Smooth muscle cell (in vitro differentiated cells): Measurements from ENCODE around the gene EED. TPM values are rescaled to one million over a fixed set of nuclear protein-coding genes. Genes with fewer than 3 reads are reported as not detected.

ENCODE experiments used
- DNase-seq: peaks from one replicate; lab custom pipeline; 2025; ENCODE audit not compliant: unreplicated experiment; lab: John Stamatoyannopoulos, UW
- H2AFZ ChIP-seq: fragments of 200-600 bp; sonication (generic); 2 replicates; pipeline ENCODE4 v1.6.0; 2016; ENCODE audit warnings: antibody characterized with exemption, low read depth, mild to moderate bottlenecking
- H3F3A ChIP-seq: fragments of 200-600 bp; sonication (generic); 2 replicates; pipeline ENCODE4 v1.6.0; 2017; ENCODE audit warnings: antibody characterized with exemption, low read depth
- H3K27ac ChIP-seq: fragments of 200-600 bp; sonication (generic); 2 replicates; pipeline ENCODE4 v1.5.1; 2016; ENCODE audit warnings: low read depth, mild to moderate bottlenecking
- H3K27me3 ChIP-seq: fragments of 200-600 bp; sonication (generic); 2 replicates; pipeline ENCODE4 v1.6.1; 2016; ENCODE audit warnings: low read depth, mild to moderate bottlenecking
- H3K36me3 ChIP-seq: fragments of 200-600 bp; sonication (generic); 2 replicates; pipeline ENCODE4 v1.5.1; 2016; ENCODE audit warnings: low read depth
- H3K4me1 ChIP-seq: fragments of 200-600 bp; sonication (generic); 2 replicates; pipeline ENCODE4 v1.5.1; 2016; ENCODE audit warnings: low read depth
- H3K4me2 ChIP-seq: fragments of 200-600 bp; sonication (generic); 2 replicates; pipeline ENCODE4 v1.6.0; 2016; ENCODE audit warnings: mild to moderate bottlenecking
- H3K4me3 ChIP-seq: fragments of 200-600 bp; sonication (generic); 2 replicates; pipeline ENCODE4 v1.5.1; 2016; ENCODE audit warnings: mild to moderate bottlenecking
- H3K79me2 ChIP-seq: fragments of 200-600 bp; sonication (generic); 2 replicates; pipeline ENCODE4 v1.6.0; 2016; ENCODE audit warnings: low read depth, mild to moderate bottlenecking
- H3K9ac ChIP-seq: fragments of 200-600 bp; sonication (generic); 2 replicates; pipeline ENCODE4 v1.6.0; 2016; ENCODE audit warnings: low read depth
- H3K9me3 ChIP-seq: fragments of 200-600 bp; sonication (generic); replicated peaks from 2 replicates; pipeline ENCODE4 v1.5.1; 2016; ENCODE audit warnings: low read depth
- H4K20me1 ChIP-seq: fragments of 200-600 bp; sonication (generic); 2 replicates; pipeline ENCODE4 v1.6.0; 2016; ENCODE audit warnings: low read depth
- WGBS: methylation state at CpG from one replicate; pipeline ENCODE4 v1.1.7; 2016; ENCODE audit warnings: low lambda C conversion rate; 5-methylcytosine and 5-hydroxymethylcytosine counted together
- polyA plus RNA-seq: library from polyadenylated mRNA; unstranded; fragments of >200 nt; fragmentation: Nextera tagmentation; extraction: Ambion mirVana; gene quantifications from 2 replicates; pipeline ENCODE4 v1.2.1, GENCODE V29; 2016
- total RNA-seq: library from RNA; depleted of rRNA; stranded (reverse); fragments of >200 nt; gene quantifications from 2 replicates; pipeline ENCODE4 v1.2.3, GENCODE V29; 2014
- TF ChIP-seq, protein P1 (sequence below): fragments of 200-600 bp; sonication (generic); IDR thresholded peaks from 2 replicates; pipeline ENCODE4 v1.5.1; 2017; ENCODE audit warnings: borderline replicate concordance, mild to moderate bottlenecking, antibody characterized with exemption; ENCODE audit not compliant: insufficient read depth, poor library complexity, severe bottlenecking

EED gene
- total and polyA plus RNA-seq, 2 experiments from 2014 or later = 18.6 to 38.7 TPM

DNA sequence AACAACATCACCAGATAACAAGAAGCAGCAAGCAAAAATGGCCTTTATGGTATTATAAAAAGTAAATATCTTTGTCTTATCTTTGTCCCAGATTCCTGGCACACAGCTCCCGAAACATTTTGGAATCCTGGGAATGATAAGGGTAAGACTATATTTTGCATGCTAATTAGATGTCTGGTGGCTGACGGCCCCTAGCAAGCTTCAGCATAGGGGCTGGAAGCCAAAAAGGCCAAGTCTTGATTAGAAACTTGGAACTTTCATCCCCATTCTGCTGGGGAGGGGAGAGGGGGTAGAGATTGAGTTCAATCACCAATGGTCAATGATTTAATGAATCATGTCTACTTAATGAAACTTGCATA lies 38.2 kb upstream of the EED start:
- Histone ChIP-seq H3K27me3 (no peaks in the 10 kb centered on the region), H3K4me2 (no peak overlapping the region), H3K9ac (no peak overlapping the region), H3K4me1 (peaks cover 9% of the 10 kb centered on the region), H3K36me3 (no peaks in the 10 kb centered on the region), H2AFZ (no peak overlapping the region), H3K79me2 (no peaks in the 10 kb centered on the region), H3F3A (peaks cover 3% of the 10 kb centered on the region), H3K27ac (no peak overlapping the region), H4K20me1 (no peaks in the 10 kb centered on the region), H3K4me3 (no peak overlapping the region), H3K9me3 (no peaks in the 10 kb centered on the region)
- TF ChIP-seq, protein P1, sequence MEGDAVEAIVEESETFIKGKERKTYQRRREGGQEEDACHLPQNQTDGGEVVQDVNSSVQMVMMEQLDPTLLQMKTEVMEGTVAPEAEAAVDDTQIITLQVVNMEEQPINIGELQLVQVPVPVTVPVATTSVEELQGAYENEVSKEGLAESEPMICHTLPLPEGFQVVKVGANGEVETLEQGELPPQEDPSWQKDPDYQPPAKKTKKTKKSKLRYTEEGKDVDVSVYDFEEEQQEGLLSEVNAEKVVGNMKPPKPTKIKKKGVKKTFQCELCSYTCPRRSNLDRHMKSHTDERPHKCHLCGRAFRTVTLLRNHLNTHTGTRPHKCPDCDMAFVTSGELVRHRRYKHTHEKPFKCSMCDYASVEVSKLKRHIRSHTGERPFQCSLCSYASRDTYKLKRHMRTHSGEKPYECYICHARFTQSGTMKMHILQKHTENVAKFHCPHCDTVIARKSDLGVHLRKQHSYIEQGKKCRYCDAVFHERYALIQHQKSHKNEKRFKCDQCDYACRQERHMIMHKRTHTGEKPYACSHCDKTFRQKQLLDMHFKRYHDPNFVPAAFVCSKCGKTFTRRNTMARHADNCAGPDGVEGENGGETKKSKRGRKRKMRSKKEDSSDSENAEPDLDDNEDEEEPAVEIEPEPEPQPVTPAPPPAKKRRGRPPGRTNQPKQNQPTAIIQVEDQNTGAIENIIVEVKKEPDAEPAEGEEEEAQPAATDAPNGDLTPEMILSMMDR = no peak
- DNase-seq = no peak
- WGBS = 31% methylated on average over 2 of the region's 2 CpGs

DNA sequence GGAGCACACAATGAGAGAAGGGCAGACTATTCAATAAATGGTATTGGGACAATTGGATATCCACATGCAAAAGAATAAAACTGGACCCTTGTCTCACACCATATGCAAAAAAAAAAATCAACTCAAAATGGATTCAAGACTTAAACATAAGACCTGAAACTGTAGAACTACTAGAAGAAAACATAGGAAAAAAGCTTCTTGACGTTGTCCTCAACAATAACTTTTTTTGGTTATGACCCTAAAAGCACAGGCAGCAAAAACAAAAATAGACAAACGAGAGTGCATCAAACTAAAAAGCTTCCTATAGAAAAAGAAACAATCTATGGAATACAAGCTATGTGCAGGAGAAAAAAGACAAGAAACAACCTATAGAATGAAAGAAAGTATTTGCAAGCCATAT lies 37.1 kb upstream of the EED start:
- H3K4me3 ChIP-seq = no peak overlapping the region
- WGBS = 91% methylated on average over 2 of the region's 2 CpGs
- H3K79me2 ChIP-seq = no peaks in the 10 kb centered on the region
- no peaks in the 10 kb centered on the region for H4K20me1 ChIP-seq
- H3K27me3 ChIP-seq = no peaks in the 10 kb centered on the region
- H3K27ac ChIP-seq = no peak overlapping the region
- H3F3A ChIP-seq = peaks cover 3% of the 10 kb centered on the region
- TF ChIP-seq, protein P1 = no peak
- H3K9ac ChIP-seq = no peak overlapping the region
- H3K36me3 ChIP-seq = no peaks in the 10 kb centered on the region
- peaks cover under 1% of the 10 kb centered on the region for H3K4me1 ChIP-seq
- no peak overlapping the region for H2AFZ ChIP-seq
- no peak for DNase-seq
- H3K9me3 ChIP-seq = no peaks in the 10 kb centered on the region
- no peak overlapping the region for H3K4me2 ChIP-seq

DNA sequence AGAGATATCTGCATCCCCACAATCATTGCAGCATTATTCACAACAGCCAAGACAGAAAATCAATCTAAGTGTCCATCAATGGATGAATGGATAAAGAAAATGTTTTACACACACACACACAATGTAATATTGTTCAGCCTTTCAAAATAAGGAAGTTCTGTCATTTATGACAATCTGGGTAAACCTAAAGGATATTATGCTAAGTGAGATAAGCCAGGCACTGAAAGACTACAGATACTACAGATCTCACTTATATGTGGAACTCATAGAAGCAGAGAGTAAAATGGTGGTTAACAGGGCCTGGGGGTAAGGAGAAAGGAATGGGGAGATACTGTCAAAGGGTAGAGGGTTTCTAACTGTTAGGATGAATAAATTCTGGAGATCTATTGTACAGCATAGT lies 36.0 kb upstream of the EED start:
- H3K9ac ChIP-seq = no peak overlapping the region
- H3K27ac ChIP-seq = no peak overlapping the region
- no peak overlapping the region for H2AFZ ChIP-seq
- H4K20me1 ChIP-seq = no peaks in the 10 kb centered on the region
- H3K4me3 ChIP-seq = no peak overlapping the region
- H3K79me2 ChIP-seq = no peaks in the 10 kb centered on the region
- TF ChIP-seq, protein P1 = no peak
- H3K27me3 ChIP-seq = no peaks in the 10 kb centered on the region
- H3K4me2 ChIP-seq = no peak overlapping the region
- H3K36me3 ChIP-seq = no peaks in the 10 kb centered on the region
- no peak for DNase-seq
- no peaks in the 10 kb centered on the region for H3K9me3 ChIP-seq
- H3K4me1 ChIP-seq = no peaks in the 10 kb centered on the region
- H3F3A ChIP-seq = peaks cover 3% of the 10 kb centered on the region

DNA sequence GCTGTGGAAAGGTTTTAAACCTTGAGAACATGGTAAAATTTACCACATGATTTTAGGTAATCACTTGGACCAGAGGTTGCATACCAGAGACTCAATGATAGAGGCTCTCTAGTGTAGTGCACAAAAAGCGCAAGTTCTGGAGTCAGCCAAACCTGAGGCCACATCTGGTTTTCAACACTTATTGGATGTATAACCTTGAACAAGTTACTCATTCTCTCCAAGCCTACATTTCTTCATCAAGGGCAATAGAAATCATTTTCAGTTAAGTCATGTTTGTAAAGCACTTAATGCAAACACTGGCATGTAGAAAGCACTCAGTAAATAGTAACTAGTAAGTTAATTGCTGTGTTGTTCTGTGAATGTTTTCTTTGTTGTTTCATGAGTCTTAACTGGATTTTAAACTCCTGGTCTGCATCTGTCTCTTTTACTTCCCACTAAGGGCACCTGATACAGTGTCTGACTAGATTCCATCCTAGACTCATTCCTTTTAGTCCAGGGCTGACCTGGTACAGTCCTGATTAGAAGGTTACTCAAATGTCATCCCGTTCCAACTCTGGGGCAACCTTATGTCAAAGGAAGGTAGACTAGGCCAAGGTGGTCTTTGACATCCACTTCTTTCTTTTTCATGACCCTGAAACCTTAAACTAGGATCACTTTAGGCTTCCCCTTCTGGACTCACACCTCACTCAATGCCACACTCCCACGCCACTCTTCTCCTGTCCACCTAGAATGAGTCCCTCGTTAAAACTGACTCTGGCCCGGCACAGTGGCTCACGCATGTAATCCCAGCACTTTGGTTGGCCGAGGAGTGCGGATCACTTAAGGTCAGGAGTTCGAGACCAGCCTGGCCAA lies 34.5 kb upstream of the EED start:
- Histone ChIP-seq H3K9me3 (no peaks in the 10 kb centered on the region), H3K27ac (no peak overlapping the region), H3F3A (peaks cover 3% of the 10 kb centered on the region), H3K4me2 (no peak overlapping the region), H3K27me3 (no peaks in the 10 kb centered on the region), H3K4me1 (no peaks in the 10 kb centered on the region), H3K79me2 (no peaks in the 10 kb centered on the region), H3K4me3 (no peak overlapping the region), H3K36me3 (no peaks in the 10 kb centered on the region), H3K9ac (no peak overlapping the region), H2AFZ (peak overlapping the region; percentile 53), H4K20me1 (no peaks in the 10 kb centered on the region)
- TF ChIP-seq, protein P1 = no peak
- 95% methylated on average over 9 of the region's 9 CpGs for WGBS
- no peak for DNase-seq
